GM21447 (cell line): ENCODE results near the gene TUSC2.
"Not testable (repeated sequence)": the region's sequence is repeated elsewhere in the genome, so short reads cannot be mapped to it uniquely, and the experiment has no call there.

ENCODE experiments used
- ATAC-seq: cut with Tn5 transposase; IDR thresholded peaks from one replicate; pipeline ENCODE4 v1.9.1; 2021; ENCODE audit not compliant: unreplicated experiment

Gene TUSC2

GRCh38 chr3:50296721-50297383, 31.2 kb downstream of the TUSC2 start:
- no peak for ATAC-seq

DNA sequence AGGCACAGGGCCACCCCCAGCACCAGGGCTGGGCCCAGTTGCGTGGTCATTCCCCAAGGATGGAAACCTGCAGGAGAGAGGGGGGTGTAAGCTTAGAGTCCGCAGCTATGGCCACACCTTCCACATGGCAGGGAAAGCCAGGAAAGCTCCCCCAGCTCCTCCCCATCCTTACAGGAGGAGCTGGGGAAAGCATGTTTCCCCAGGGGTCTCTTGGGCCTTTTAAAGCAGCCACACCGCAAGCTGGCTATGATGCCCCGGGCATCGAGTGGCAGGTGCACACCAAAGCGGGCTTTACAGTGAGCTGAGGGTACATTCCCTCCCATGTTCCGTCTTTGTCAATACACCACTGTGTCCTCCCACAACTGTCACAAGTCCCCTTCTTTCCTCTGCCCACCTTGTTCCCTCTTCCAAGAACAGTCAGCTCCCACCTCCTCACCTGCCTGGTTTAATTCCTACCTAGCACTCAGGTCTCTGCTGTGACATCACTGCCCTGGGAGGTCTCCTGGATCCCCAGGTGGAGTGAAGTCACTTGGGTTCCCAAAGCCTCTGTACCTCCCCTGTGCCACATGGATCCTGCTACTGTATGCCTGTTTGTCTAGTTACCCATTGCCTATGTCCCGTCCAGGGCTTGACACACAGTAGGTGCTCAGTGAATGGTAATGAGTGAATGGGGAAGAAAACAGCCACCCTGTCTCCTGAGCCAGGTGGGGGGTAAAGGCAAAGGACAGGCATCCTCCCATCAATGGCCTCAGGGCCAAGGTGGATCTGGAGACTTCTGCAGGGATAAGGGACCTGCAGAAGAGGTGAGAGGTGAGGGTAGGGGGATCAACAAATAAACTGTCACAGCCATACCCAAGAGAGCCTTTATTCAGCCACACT, 32.2 kb downstream of the TUSC2 start:
- ATAC-seq, result no peak

- no peak for ATAC-seq
Observed at GRCh38 chr3:50294492-50295403, 33.3 kb downstream of the TUSC2 start.

GRCh38 chr3:50294089-50294488, 33.9 kb downstream of the TUSC2 start:
- no peak for ATAC-seq

- no peak for ATAC-seq
Observed at GRCh38 chr3:50293079-50293801, 34.8 kb downstream of the TUSC2 start.

GRCh38 chr3:50292159-50293078, 35.6 kb downstream of the TUSC2 start, which contains the start of gene IFRD2:
TSS of gene IFRD2 (minus strand) at chr3:50292429. CDS start at chr3:50292274, 155 bp downstream.
- ATAC-seq, result peak; percentile 93

- no peak for ATAC-seq
Observed at GRCh38 chr3:50290161-50290641, 37.8 kb downstream of the TUSC2 start.

GRCh38 chr3:50289130-50289529, 38.9 kb downstream of the TUSC2 start:
- no peak for ATAC-seq

DNA sequence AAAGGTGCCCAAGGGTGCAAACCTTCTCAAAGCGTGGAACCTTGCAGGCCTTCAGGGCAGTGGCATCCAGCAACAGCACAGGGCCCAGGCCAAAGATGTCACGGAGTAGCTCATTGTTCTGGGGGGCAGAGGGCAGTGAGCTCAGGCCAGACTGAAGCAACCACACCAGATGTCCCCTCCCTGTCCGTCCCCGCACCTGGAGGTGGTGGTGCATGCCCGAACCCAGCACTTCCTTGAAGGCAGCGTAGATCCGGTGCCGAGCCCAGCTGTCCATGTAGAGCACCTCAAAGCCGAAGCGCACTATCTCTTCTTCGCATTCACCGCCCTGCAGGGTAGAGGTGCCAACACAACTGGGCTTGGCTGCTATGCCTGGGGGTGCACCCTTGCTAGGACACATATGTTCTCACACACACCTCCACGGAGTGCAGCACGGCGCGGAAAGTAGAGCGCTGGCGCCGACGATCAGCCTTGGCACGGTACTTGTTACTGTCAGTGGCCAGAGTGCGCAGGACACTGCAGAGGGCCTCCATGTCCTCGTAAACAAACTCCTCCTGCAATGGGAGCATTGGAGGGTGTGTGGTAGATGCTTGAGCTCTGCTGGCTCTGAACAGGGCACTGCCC, 39.5 kb downstream of the TUSC2 start:
- ATAC-seq, result no peak

- no peak for ATAC-seq
Observed at GRCh38 chr3:50287262-50287661, 40.8 kb downstream of the TUSC2 start.

GRCh38 chr3:50286322-50287227, 41.4 kb downstream of the TUSC2 start:
- ATAC-seq, result no peak

GRCh38 chr3:50284121-50284520, 43.9 kb downstream of the TUSC2 start:
- ATAC-seq, result not testable (repeated sequence)

GRCh38 chr3:50279255-50280016, 48.6 kb downstream of the TUSC2 start:
- ATAC-seq, result no peak

DNA sequence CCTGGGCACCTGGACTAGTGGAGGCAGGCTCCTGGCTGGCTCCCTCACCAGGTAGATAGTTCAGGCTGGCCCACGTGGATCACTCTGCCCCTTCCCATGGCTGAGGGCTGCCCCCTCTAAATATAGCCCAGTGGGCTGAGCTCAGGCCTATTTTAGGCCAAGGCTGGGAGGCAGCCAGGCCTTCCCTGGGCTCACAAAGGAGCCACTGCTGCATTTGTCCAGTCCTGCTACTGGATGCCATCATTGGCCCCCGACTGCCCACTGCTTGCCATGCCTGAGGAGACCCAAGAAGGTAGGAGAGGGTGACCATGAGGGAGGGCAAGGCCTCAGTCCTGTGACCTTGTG, 49.2 kb downstream of the TUSC2 start, which contains the start of gene LSMEM2:
Gene LSMEM2 (plus strand): TSS at position 208 of the 345 bp plus-strand sequence. CDS start 27 bp downstream, at position 235.
- no peak for ATAC-seq

DNA sequence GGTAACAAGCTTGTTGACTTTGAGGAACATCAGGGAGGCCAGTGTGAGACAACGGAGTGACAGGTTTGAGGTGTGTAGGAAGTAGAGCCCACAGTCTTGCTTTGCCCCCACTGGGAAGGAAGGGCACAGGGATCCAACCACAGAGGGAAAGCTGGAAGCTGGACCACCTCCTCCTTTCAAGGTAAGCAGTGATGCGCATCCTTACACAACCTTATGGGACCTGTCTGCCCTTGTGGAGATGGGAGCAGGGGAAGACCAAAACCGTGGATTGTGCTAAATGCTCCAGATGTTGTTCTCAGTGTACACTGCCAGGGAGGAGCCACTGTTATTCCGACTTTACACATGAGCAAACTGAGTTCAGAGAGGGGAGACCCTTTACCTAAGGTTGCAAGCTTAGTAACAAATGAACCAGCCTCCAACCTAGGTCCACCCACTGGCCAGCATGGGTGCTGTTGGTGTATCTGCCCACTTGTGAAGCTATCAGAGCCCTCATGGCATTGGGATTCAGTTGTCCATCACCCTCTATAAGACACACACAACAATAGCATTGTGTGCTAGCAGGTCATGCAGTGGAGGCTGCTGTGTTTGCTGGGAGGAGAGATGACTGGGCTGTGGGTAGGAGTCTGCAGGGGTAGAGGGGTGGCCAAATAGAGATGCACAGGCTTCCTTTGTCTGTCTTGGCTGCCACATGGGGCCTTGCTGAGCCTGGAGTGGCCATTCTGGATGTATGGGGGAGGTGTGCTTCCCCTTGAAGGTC, 49.7 kb downstream of the TUSC2 start:
- no peak for ATAC-seq

DNA sequence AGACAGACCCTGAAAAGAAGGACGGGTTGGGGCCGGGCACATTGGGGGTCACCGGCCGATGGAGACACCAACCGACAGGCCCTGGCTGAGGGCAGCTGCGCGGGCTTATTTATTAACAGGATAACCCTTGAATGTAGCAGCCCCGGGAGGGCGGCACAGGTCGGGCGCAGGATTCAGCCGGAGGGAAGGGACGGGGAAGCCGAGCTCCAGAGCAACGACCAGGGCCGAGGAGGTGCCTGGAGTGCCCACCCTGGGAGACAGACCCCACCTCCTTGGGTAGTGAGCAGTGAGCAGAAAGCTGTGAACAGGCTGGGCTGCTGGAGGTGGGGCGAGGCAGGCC, 51.3 kb downstream of the TUSC2 start:
- no peak for ATAC-seq
